K562 (cell line): Measurements from ENCODE around the gene BHMT2. TPM values are rescaled to one million over a fixed set of nuclear protein-coding genes. Genes with fewer than 3 reads are reported as not detected.

Experiments
- CLOCK ChIP-seq: fragments of 250-450 bp; sonication (Bioruptor Pico); IDR thresholded peaks from 2 replicates; pipeline ENCODE4 v1.4.0; 2020; ENCODE audit warnings: mild to moderate bottlenecking, moderate library complexity, borderline replicate concordance
- ETV6 ChIP-seq, 3 experiments: fragments of 150-350 bp in 1 of 3; sonication (generic) in 1 of 3; formaldehyde crosslinking in 1 of 3; IDR thresholded peaks; 2 replicates each; pipeline versions ENCODE4 v1.6.1 to v1.8.0; 2014 to 2022; ENCODE audit warnings: borderline replicate concordance in 2 of 3, low read depth in 2 of 3, antibody characterized with exemption in 1 of 3, low read length in 1 of 3, mild to moderate bottlenecking in 1 of 3, missing genetic modification reagents in 1 of 3
- L3MBTL2 ChIP-seq: fragments of 450-650 bp; IDR thresholded peaks from 2 replicates; pipeline ENCODE4 v1.6.1; 2016; ENCODE audit warnings: mild to moderate bottlenecking, moderate library complexity
- LEF1 ChIP-seq: fragments of 450-650 bp; IDR thresholded peaks from 2 replicates; pipeline ENCODE4 v1.6.1; 2016; ENCODE audit warnings: mild to moderate bottlenecking
- MXD1 ChIP-seq: fragments of 250-450 bp; sonication (Bioruptor Pico); IDR thresholded peaks from 2 replicates; pipeline ENCODE4 v1.8.0; 2021; ENCODE audit warnings: borderline replicate concordance, mild to moderate bottlenecking, moderate library complexity; ENCODE audit not compliant: poor library complexity, severe bottlenecking
- POLR2H ChIP-seq: IDR thresholded peaks from 2 replicates; pipeline ENCODE4 v1.6.1; 2016; ENCODE audit warnings: missing genetic modification characterization, low read depth, mild to moderate bottlenecking, control low read depth, missing compliant biosample characterization, moderate library complexity
- PURB ChIP-seq: sonication (generic); formaldehyde crosslinking; IDR thresholded peaks from 2 replicates; pipeline ENCODE4 v1.9.0; 2021; ENCODE audit warnings: low read depth, mild to moderate bottlenecking, missing genetic modification reagents
- TAL1 ChIP-seq: fragments of 450-650 bp; IDR thresholded peaks from 2 replicates; pipeline ENCODE4 v1.6.1; 2016; ENCODE audit warnings: mild to moderate bottlenecking
- TCF15 ChIP-seq: fragments of 250-450 bp; sonication (Bioruptor Pico); IDR thresholded peaks from 2 replicates; pipeline ENCODE4 v1.8.0; 2022; ENCODE audit warnings: moderate library complexity, mild to moderate bottlenecking, inconsistent platforms
- TRIM25 ChIP-seq: fragments of 450-650 bp; IDR thresholded peaks from 2 replicates; pipeline ENCODE4 v1.7.0; 2016; ENCODE audit warnings: borderline replicate concordance
- U2AF1 ChIP-seq: fragments of 200-400 bp; formaldehyde crosslinking; optimal IDR thresholded peaks from 2 replicates; pipeline ENCODE3; 2017; ENCODE audit warnings: mild to moderate bottlenecking, low read depth, low read length, moderate library complexity
- ZC3H8 ChIP-seq: fragments of 450-650 bp; IDR thresholded peaks from 2 replicates; pipeline ENCODE4 v1.6.1; 2017
- ZNF282 ChIP-seq: sonication (generic); formaldehyde crosslinking; IDR thresholded peaks from 2 replicates; pipeline ENCODE4 v1.8.1; 2023; ENCODE audit warnings: missing genetic modification reagents
- polyA plus RNA-seq, 8 experiments: library from polyadenylated mRNA; depleted of rRNA in 4 of 8; stranded (reverse) in 5 of 8; unstranded in 3 of 8; fragments of >200 nt; fragmentation: Nextera tagmentation in 2 of 8; fragmentation: Illumina TruSeq in 1 of 8; extraction: Ambion mirVana in 2 of 8; extraction: Trizol in 1 of 8; gene quantifications; 2 replicates each; pipeline versions ENCODE4 v1.2.1 to v1.2.3, GENCODE V29; 2011 to 2014; ENCODE audit warnings: inconsistent platforms in 1 of 8, missing spikeins in 1 of 8
- total RNA-seq, 7 experiments: library from RNA; depleted of rRNA in 6 of 7; stranded (reverse); fragments of >200 nt in 6 of 7; fragmentation: Illumina TruSeq in 2 of 7; extraction: Trizol in 2 of 7; gene quantifications; 2 replicates each; pipeline versions ENCODE4 v1.2.1 to v1.2.3, GENCODE V29; 2011 to 2021; ENCODE audit warnings: low replicate concordance in 1 of 7
- TF ChIP-seq, protein P1 (sequence below), 2 experiments: fragments of 450-650 bp in 1 of 2; IDR thresholded peaks; 2 replicates each; pipeline ENCODE4 v1.6.1; 2011 to 2017; ENCODE audit warnings: low read depth in 2 of 2, antibody characterized with exemption in 1 of 2, borderline replicate concordance in 1 of 2, low read length in 1 of 2, mild to moderate bottlenecking in 1 of 2, mixed read lengths in 1 of 2; ENCODE audit not compliant: control insufficient read depth in 1 of 2
- TF ChIP-seq, protein P2 (sequence below): fragments of 250-450 bp; sonication (Bioruptor Pico); IDR thresholded peaks from 2 replicates; pipeline ENCODE4 v1.5.0; 2022; ENCODE audit warnings: mild to moderate bottlenecking

BHMT2 gene
- total and polyA plus RNA-seq, 9 of the 15 experiments (the other 6 are each of a cell fraction or from before 2014, with no cell fraction given): not detected

DNA sequence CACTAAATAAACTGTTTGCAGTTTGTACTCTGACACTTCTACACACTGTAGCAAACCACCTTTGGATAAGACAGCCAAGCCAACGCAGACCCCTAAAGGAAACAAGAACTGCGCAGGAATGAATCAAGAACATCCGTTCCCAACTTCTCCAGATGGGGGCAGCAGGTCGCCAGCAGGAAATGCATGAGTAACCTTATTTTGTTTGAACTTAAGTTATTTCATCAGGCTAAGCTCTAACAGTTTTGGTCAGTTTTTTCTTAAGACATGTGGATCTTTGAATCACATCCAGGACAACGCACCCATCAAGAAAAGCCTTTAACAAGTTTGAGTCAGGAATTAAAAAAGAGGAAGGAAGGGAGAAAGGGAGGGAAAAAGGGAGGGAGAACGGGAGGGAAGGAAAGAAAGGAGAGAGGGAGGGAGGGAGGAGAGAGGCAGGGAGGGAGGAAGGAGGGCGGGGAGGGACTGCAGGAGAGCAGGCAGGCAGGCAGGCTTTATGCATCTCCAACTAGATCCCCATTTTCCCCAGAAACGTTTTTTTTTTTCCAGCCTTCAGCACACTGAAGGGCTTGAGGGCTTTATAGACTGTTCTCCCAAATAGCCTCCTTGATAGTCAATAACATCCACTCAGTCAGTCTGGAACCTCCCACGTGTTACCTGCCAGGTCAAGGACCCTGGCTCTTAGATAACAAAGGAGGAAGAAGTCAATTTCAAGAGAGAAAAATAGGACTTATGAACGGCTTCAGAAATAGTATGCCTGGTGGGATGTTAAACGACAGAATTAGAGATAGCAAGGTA, 64.3 kb downstream of the BHMT2 start (continued):
- TF ChIP-seq PURB (CRISPR knock-in tag) (no peak), L3MBTL2 (no peak), ZC3H8 (no peak), TAL1 (no peak), MXD1 (no peak), TCF15 (CRISPR knock-in tag) (no peak), ETV6 (IDR thresholded peaks at IDR 0.05; ENCODE audit: borderline replicate concordance in 1 of 2, low read depth in 2 of 2, low read length in 1 of 2) (no peak), ETV6 (CRISPR knock-in tag; IDR thresholded peaks at IDR 0.05; ENCODE audit: borderline replicate concordance) (no peak), U2AF1 (no peak), POLR2H (tag) (no peak), TRIM25 (no peak), LEF1 (peak; percentile 72; the same call in 1 of the 2 replicates), ZNF282 (no peak), CLOCK (CRISPR knock-in tag) (no peak)
- TF ChIP-seq, protein P1, sequence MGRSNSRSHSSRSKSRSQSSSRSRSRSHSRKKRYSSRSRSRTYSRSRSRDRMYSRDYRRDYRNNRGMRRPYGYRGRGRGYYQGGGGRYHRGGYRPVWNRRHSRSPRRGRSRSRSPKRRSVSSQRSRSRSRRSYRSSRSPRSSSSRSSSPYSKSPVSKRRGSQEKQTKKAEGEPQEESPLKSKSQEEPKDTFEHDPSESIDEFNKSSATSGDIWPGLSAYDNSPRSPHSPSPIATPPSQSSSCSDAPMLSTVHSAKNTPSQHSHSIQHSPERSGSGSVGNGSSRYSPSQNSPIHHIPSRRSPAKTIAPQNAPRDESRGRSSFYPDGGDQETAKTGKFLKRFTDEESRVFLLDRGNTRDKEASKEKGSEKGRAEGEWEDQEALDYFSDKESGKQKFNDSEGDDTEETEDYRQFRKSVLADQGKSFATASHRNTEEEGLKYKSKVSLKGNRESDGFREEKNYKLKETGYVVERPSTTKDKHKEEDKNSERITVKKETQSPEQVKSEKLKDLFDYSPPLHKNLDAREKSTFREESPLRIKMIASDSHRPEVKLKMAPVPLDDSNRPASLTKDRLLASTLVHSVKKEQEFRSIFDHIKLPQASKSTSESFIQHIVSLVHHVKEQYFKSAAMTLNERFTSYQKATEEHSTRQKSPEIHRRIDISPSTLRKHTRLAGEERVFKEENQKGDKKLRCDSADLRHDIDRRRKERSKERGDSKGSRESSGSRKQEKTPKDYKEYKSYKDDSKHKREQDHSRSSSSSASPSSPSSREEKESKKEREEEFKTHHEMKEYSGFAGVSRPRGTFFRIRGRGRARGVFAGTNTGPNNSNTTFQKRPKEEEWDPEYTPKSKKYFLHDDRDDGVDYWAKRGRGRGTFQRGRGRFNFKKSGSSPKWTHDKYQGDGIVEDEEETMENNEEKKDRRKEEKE (IDR thresholded peaks at IDR 0.05; ENCODE audit: borderline replicate concordance in 1 of 2, control insufficient read depth in 1 of 2, low read depth in 2 of 2, low read length in 1 of 2): no peak
- TF ChIP-seq, protein P2, sequence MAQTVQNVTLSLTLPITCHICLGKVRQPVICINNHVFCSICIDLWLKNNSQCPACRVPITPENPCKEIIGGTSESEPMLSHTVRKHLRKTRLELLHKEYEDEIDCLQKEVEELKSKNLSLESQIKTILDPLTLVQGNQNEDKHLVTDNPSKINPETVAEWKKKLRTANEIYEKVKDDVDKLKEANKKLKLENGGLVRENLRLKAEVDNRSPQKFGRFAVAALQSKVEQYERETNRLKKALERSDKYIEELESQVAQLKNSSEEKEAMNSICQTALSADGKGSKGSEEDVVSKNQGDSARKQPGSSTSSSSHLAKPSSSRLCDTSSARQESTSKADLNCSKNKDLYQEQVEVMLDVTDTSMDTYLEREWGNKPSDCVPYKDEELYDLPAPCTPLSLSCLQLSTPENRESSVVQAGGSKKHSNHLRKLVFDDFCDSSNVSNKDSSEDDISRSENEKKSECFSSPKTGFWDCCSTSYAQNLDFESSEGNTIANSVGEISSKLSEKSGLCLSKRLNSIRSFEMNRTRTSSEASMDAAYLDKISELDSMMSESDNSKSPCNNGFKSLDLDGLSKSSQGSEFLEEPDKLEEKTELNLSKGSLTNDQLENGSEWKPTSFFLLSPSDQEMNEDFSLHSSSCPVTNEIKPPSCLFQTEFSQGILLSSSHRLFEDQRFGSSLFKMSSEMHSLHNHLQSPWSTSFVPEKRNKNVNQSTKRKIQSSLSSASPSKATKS (CRISPR knock-in tag): no peak
